ENCODE measurements around the gene BAK1. TPM values are rescaled to one million over a fixed set of nuclear protein-coding genes. Genes with fewer than 3 reads are reported as not detected.
"Not testable (repeated sequence)": the region's sequence is repeated elsewhere in the genome, so short reads cannot be mapped to it uniquely, and the experiment has no call there.

The BAK1 gene
- total RNA-seq, 1 donor from 2014 or later = 33.0 TPM

DNA sequence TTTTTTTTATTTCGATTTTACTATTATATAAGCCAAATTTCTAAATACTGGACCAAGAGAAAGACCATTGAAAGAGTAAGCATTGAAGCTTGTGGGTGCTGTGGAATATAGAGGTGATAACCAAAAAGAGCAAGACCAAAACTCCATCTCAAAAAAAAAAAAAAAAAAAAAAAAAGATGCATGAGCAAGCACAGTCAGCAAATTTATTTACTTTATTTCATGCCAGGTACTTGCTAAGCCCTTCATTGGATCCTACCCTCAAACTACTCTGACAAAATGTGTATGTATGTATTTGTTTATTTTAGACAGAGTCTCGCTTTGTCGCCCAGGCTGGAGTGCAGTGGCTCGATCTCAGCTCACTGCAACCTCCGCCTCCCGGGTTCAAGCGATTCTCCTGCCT, 27.8 kb downstream of the BAK1 start:
- DNase-seq (ENCODE audit: low read depth) = no peak

DNA sequence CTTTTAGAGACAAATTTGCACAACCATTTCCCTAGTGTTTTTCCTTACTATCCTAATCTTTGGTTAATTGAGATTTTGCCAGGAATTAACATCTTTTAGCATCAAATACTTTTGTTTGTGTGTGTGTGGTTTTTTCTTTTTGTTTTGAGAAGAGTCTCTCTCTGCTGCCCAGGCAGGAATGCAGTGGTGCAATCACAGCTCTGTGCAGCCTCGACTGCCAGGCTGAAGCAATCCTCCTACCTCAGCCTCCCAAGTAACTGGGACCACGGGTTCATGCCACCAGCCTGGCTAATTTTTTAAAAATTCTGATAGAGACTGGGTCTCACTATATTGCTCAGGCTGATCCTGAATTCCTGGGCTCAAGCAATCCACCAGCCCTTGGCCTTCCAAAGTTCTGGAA, 28.5 kb downstream of the BAK1 start:
- no peak for DNase-seq (ENCODE audit: low read depth)

DNA sequence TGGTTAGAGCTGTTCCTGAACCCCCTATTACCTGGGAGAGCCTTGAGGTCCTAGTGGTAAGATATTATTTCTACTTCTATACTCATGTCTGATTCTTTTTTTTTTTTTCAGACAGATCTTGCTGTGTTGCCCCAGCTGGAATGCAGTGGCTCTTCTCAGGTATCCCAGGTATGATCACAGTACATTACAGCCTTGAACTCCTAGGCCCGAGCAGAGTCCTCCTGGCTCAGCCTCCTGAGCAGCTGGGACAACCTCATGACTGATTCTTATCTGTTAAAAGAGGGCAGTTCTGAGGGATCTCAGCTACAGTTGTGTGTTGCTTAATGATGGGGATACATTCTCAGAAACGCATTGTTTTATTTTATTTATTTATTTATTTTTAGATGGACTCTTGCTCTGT, 30.2 kb downstream of the BAK1 start:
- DNase-seq (ENCODE audit: low read depth) = no peak

DNA sequence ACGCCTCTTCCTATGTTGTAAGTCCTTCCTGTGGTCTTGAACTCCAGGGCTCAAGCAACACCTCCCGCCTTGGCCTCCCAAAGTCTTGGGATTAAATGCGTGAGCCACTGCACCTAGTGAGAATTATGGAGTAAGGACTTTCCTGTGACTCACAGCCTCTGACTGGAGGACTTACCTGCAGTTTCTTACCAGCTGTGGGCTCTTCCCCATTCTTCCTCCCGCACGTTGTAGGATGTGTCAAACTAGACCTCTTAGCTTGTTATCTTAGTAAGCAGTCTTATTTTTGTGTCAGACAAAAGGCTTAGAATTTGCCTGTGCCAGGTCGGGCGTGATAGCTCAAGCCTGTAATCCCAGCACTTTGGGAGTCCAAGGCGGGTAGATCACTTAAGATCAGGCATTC, 30.9 kb downstream of the BAK1 start:
- DNase-seq (ENCODE audit: low read depth) = no peak

DNA sequence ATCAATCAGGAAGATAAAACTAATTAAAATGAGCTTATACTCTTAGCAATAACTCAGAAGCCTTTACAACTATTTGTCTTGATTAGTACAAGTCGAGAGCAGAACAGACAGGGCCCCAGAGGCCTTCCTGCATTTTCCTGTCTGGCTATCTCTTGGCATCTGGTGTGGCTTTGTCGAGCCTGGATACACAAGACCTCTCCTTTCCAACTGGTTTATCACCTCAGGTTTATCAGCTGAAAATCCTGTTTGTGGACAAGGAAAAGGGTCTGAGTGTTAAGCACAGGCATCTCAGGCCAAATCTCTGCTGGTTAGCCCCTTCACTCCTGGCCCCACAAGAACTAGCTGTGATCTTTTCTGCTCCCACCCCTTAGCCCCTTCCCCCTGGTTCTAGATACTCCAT, 32.6 kb downstream of the BAK1 start:
- no peak for DNase-seq (ENCODE audit: low read depth)

DNA sequence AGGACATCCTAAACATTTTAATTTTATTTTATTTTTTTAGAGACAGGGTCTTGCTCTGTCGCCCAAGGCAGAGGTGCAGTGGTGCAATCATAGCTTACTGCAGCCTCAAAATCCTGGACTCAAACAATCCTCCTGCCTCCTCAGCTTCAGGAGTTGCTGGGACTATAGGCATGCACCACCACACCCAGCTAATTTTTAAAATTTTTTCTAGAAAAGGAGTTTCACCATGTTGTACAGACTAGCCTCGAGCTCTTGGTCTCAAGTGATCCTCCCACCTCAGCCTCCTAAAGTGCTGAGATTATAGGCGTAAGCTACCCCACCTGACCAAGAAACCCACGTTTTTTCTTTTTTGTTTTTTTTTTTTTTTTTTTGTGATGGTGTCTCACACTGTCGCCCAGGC, 33.3 kb downstream of the BAK1 start:
- DNase-seq (ENCODE audit: low read depth) = no peak

DNA sequence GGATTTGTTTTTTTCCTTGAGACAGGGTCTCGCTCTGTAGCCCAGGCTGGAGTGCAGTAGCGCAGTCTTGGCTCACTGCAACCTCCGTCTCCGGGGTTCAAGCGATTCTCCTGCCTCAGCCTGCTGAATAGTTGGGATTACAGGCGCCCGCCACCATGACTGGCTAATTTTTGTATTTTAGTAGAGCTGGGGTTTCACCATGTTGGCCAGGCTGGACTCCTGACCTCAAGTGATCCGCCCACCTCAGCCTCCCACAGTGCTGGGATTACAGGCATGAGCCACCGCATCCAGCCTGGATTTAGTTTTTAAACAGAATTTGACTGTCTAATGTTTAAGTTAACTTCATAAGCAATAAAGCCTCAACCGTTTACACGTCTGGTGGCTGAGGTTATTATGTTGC, 34.8 kb downstream of the BAK1 start:
- DNase-seq (ENCODE audit: low read depth) = not testable (repeated sequence)

DNA sequence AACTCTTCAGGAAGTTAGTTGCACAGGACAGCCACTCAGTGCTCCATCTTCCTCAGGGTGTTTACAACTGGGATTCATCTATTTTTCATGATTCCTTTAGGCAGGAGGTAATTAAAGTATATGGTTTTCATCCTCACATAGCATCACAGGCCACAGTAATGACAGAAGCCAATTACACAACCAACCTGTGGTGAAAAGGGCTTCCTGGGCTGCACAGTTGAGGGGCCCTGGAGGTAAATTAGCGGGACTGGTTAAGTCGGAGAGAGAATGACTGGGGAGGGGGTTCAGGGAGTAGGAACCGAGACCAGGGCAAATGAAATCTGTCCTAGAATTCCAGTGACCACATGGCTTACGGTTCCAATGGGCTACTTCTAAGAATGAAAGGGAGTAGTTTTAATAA, 37.0 kb downstream of the BAK1 start:
- no peak for DNase-seq (ENCODE audit: low read depth)

DNA sequence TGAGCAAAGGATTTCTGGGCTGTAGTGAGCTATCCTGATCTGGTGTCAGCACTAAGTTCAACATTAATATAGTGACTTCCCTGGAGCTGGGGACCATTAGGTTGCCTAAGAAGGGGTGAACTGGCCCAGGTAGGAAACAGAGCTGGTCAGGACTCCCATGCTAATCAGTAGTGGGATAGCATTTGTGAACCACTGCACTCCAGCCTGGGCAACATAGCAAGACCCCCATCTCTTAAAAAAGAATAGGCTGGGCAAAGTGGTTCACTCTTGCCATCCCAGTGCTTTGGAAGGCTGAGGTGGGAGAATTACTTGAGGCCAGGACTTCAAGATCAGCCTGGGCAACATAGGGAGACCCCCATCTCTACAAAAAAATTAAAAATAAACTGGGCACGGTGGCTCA, 39.3 kb downstream of the BAK1 start:
- no peak for DNase-seq (ENCODE audit: low read depth)

DNA sequence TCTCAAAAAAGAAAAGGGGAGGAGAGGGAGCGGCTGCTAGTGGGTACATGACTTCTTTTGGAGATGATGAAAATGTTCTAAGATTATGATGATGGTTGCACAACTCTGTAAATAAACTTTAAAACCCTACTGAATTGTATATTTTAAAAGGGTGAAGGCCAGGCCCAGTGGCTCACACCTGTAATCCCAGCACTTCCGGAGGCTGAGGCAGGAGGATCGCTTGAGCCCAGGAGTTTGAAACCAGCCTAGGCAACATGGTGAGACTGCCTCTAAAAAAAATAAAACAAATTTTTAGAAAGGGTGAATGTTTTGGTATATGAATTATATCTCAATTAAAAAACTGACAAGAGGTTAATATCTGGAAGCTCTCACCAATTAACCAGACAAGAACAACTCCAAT, 45.4 kb downstream of the BAK1 start:
- no peak for DNase-seq (ENCODE audit: low read depth)

DNA sequence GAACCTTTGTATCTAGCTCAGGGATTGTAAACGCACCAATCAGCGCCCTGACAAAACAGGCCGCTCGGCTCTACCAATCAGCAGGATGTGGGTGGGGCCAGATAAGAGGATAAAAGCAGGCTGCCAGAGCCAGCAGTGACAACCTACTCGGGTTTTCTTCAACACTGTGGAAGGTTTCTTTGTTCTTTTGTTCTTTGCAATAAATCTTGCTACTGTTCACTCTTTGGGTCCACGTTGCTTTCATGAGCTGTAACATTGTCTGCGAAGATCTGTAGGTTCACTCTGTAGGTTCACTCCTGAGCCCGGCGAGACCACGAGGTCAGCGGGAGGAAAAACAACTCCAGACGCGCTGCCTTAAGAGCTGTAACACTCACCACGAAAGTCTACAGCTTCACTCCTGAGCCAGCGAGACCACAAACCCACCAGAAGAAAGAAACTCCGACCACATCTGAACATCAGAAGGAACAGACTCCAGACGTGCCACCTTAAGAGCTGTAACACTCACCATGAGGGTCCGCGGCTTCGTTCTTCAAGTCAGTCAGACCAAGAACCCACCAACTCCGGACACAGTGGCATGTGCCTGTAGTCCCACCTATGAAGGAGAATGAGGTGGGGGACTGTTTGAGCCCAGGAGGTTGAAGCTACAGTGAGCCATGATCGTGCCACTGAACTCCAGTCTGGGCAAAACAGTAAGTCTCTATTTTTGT, 46.8 kb downstream of the BAK1 start:
- not testable (repeated sequence) for DNase-seq (ENCODE audit: low read depth)

DNA sequence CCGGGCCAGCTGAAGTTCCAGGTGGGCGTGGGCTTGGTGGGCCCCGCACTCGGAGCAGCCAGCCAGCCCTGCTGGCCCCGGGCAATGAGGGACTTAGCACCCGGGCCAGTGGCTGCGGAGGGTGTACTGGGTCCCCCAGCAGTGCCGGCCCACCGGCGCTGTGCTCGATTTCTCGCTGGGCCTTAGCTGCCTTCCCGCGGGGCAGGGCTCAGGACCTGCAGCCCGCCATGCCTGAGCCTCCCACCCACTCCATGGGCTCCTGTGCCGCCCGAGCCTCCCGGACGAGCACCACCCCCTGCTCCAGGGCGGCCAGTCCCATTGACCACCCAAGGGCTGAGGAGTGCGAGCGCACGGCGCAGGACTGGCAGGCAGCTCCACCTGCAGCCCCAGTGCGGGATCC, 47.6 kb downstream of the BAK1 start:
- not testable (repeated sequence) for DNase-seq (ENCODE audit: low read depth)

DNA sequence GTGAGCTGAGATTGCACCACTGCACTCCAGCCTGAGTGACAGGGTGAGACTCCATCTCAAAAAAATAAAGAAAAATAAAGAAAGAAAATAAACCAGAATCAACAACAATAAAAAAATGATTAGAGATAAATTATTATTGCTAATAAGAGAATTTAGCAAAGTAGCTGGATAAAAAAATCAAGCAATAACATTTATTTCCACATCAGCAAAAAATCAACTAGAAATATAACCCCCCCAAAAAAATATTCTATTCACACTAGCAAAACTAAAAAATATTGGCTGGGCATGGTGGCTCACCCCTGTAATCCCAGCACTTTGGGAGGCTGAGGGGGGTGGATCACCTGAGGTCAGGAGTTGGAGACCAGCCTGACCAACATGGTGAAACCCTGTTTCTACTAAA, 49.5 kb downstream of the BAK1 start:
- not testable (repeated sequence) for DNase-seq (ENCODE audit: low read depth)

Other genes starting within 250 kb of the BAK1 start
- gene KIFC1, start 188.5 kb downstream of the BAK1 start, total RNA-seq = 0.70 and 10.9 TPM in 2 replicates
- gene PHF1, start 169.3 kb downstream of the BAK1 start, total RNA-seq = 11.1 and 16.7 TPM in 2 replicates
- 74.7 and 90.5 TPM in 2 replicates for gene CUTA, start 162.2 kb downstream of the BAK1 start, total RNA-seq
- gene SYNGAP1, start 160.2 kb downstream of the BAK1 start, total RNA-seq = 1.0 and 5.9 TPM in 2 replicates
- 4.7 and 9.7 TPM in 2 replicates for gene ZBTB9, start 125.7 kb downstream of the BAK1 start, total RNA-seq
- 76.9 and 173 TPM in 2 replicates for gene ITPR3, start 41.0 kb upstream of the BAK1 start, total RNA-seq
- gene UQCC2, start 131.4 kb upstream of the BAK1 start, total RNA-seq = 10.5 and 40.5 TPM in 2 replicates
- 2.9 and 3.0 TPM in 2 replicates for gene IP6K3, start 166.6 kb upstream of the BAK1 start, total RNA-seq
- 50.2 and 52.4 TPM in 2 replicates for gene LEMD2, start 208.9 kb upstream of the BAK1 start, total RNA-seq
- gene MLN, start 223.7 kb upstream of the BAK1 start, total RNA-seq = not detected in 2 replicates

Measured in renal cortical epithelial cell (primary cell).